HepG2 (cell line): ENCODE data around the gene HSPA14. TPM values are rescaled to one million over a fixed set of nuclear protein-coding genes. Genes with fewer than 3 reads are reported as not detected.
A peak's percentile ranks its signal among the peaks of the same experiment; 100 is the strongest.

ENCODE experiments used
- CBX1 ChIP-seq: IDR thresholded peaks from one replicate; pipeline ENCODE4 v1.6.1; 2016; ENCODE audit warnings: antibody characterized with exemption, low read depth
- EED ChIP-seq: sonication (generic); formaldehyde crosslinking; IDR thresholded peaks from 2 replicates; pipeline ENCODE4 v1.5.0; 2020; ENCODE audit warnings: mild to moderate bottlenecking, missing genetic modification reagents
- ELF3 ChIP-seq: IDR thresholded peaks from 2 replicates; pipeline ENCODE4 v1.6.1; 2016; ENCODE audit warnings: missing genetic modification reagents, missing compliant biosample characterization
- FOSL1 ChIP-seq: sonication (generic); formaldehyde crosslinking; IDR thresholded peaks from 2 replicates; pipeline ENCODE4 v1.9.0; 2021; ENCODE audit warnings: missing genetic modification reagents, borderline replicate concordance
- FOXK1 ChIP-seq: sonication (generic); formaldehyde crosslinking; IDR thresholded peaks from 2 replicates; pipeline ENCODE4 v1.4.0; 2020; ENCODE audit warnings: low read depth, missing genetic modification reagents, borderline replicate concordance
- KAT7 ChIP-seq: IDR thresholded peaks from 2 replicates; pipeline ENCODE4 v1.6.1; 2018; ENCODE audit warnings: borderline replicate concordance, missing compliant biosample characterization
- KDM1A ChIP-seq: IDR thresholded peaks from 2 replicates; pipeline ENCODE4 v1.6.1; 2016; ENCODE audit warnings: missing compliant biosample characterization
- KLF12 ChIP-seq: sonication (generic); formaldehyde crosslinking; IDR thresholded peaks from 2 replicates; pipeline ENCODE4 v1.4.0; 2020; ENCODE audit warnings: missing genetic modification reagents, borderline replicate concordance
- MBNL3 ChIP-seq: fragments of 250-450 bp; sonication (Bioruptor Pico); conservative IDR thresholded peaks from 2 replicates; pipeline ENCODE4 v1.8.0; 2022; ENCODE audit warnings: mild to moderate bottlenecking, inconsistent platforms
- MED1 ChIP-seq: sonication (generic); formaldehyde crosslinking; IDR thresholded peaks from 2 replicates; pipeline ENCODE4 v1.4.0; 2020; ENCODE audit warnings: missing genetic modification reagents
- PHF5A ChIP-seq: IDR thresholded peaks from one replicate; pipeline ENCODE4 v1.6.1; 2018; ENCODE audit warnings: low read depth, missing genetic modification reagents; ENCODE audit not compliant: unreplicated experiment
- POGZ ChIP-seq: sonication (generic); formaldehyde crosslinking; IDR thresholded peaks from 2 replicates; pipeline ENCODE4 v1.4.0; 2020; ENCODE audit warnings: mild to moderate bottlenecking, missing genetic modification reagents
- RARA ChIP-seq: IDR thresholded peaks from 2 replicates; pipeline ENCODE4 v1.6.1; 2016; ENCODE audit warnings: missing genetic modification reagents, missing compliant biosample characterization
- RBAK ChIP-seq: sonication (generic); formaldehyde crosslinking; IDR thresholded peaks from 2 replicates; pipeline ENCODE4 v1.5.1; 2020; ENCODE audit warnings: mild to moderate bottlenecking, missing genetic modification reagents
- SP140L ChIP-seq: sonication (generic); formaldehyde crosslinking; IDR thresholded peaks from 2 replicates; pipeline ENCODE4 v1.4.0; 2020; ENCODE audit warnings: missing genetic modification reagents, borderline replicate concordance
- TP53 ChIP-seq: sonication (generic); formaldehyde crosslinking; conservative IDR thresholded peaks from 2 replicates; pipeline ENCODE4 v1.4.0; 2020; ENCODE audit warnings: missing genetic modification reagents
- ZBTB1 ChIP-seq: sonication (generic); formaldehyde crosslinking; IDR thresholded peaks from 2 replicates; pipeline ENCODE4 v1.4.0; 2020; ENCODE audit warnings: missing genetic modification reagents, borderline replicate concordance
- ZC3H4 ChIP-seq: sonication (generic); formaldehyde crosslinking; IDR thresholded peaks from 2 replicates; pipeline ENCODE4 v1.4.0; 2020; ENCODE audit warnings: missing genetic modification reagents, borderline replicate concordance
- ZKSCAN1 ChIP-seq: fragments of 150-350 bp; IDR thresholded peaks from 2 replicates; pipeline ENCODE4 v1.6.1; 2014; ENCODE audit warnings: low read length
- ZNF230 ChIP-seq: sonication (generic); formaldehyde crosslinking; IDR thresholded peaks from 2 replicates; pipeline ENCODE4 v1.4.0; 2020; ENCODE audit warnings: mild to moderate bottlenecking, missing genetic modification reagents
- ZNF558 ChIP-seq: sonication (generic); formaldehyde crosslinking; IDR thresholded peaks from 2 replicates; pipeline ENCODE4 v1.9.0; 2022; ENCODE audit warnings: mild to moderate bottlenecking, missing genetic modification reagents, borderline replicate concordance
- ZNF816 ChIP-seq: sonication (generic); formaldehyde crosslinking; IDR thresholded peaks from 2 replicates; pipeline ENCODE4 v1.8.0; 2022; ENCODE audit warnings: missing genetic modification reagents, mild to moderate bottlenecking, borderline replicate concordance
- ZZZ3 ChIP-seq: sonication (generic); formaldehyde crosslinking; IDR thresholded peaks from 2 replicates; pipeline ENCODE4 v1.4.0; 2020; ENCODE audit warnings: missing genetic modification reagents, mild to moderate bottlenecking, borderline replicate concordance
- polyA plus RNA-seq, 8 experiments: library from polyadenylated mRNA; depleted of rRNA in 3 of 8; stranded (reverse) in 7 of 8; unstranded in 1 of 8; fragments of >200 nt; fragmentation: Illumina TruSeq in 4 of 8; extraction: Trizol in 4 of 8; gene quantifications; 2 replicates each; pipeline versions ENCODE4 v1.2.1 to v1.2.3, GENCODE V29; 2011 to 2016; ENCODE audit warnings: low read depth in 4 of 8, missing spikeins in 1 of 8, mixed read lengths in 1 of 8; ENCODE audit not compliant: insufficient read depth in 1 of 8
- total RNA-seq, 5 experiments: library from RNA; depleted of rRNA; stranded (reverse); fragments of >200 nt; fragmentation: Illumina TruSeq; extraction: Trizol; gene quantifications; 2 replicates each; pipeline ENCODE4 v1.2.3, GENCODE V29; 2016; ENCODE audit warnings: low read depth in 1 of 5
- TF ChIP-seq, protein P1 (sequence below): sonication (generic); formaldehyde crosslinking; IDR thresholded peaks from 2 replicates; pipeline ENCODE4 v1.5.0; 2020; ENCODE audit warnings: missing genetic modification reagents, mild to moderate bottlenecking, borderline replicate concordance
- TF ChIP-seq, protein P2 (sequence below): sonication (generic); formaldehyde crosslinking; IDR thresholded peaks from 2 replicates; pipeline ENCODE4 v1.5.0; 2020; ENCODE audit warnings: mild to moderate bottlenecking, missing genetic modification reagents
- TF ChIP-seq, protein P3 (sequence below): sonication (generic); formaldehyde crosslinking; IDR thresholded peaks from 2 replicates; pipeline ENCODE4 v1.5.1; 2020; ENCODE audit warnings: mild to moderate bottlenecking, missing genetic modification reagents, borderline replicate concordance
- TF ChIP-seq, protein P4 (sequence below): sonication (generic); formaldehyde crosslinking; IDR thresholded peaks from 2 replicates; pipeline ENCODE4 v1.4.0; 2020; ENCODE audit warnings: missing genetic modification reagents

The HSPA14 gene
- total and polyA plus RNA-seq, 2 of the 13 experiments (the other 11 are each of a cell fraction or from before 2014, with no cell fraction given), result 10.7 to 29.8 TPM

DNA sequence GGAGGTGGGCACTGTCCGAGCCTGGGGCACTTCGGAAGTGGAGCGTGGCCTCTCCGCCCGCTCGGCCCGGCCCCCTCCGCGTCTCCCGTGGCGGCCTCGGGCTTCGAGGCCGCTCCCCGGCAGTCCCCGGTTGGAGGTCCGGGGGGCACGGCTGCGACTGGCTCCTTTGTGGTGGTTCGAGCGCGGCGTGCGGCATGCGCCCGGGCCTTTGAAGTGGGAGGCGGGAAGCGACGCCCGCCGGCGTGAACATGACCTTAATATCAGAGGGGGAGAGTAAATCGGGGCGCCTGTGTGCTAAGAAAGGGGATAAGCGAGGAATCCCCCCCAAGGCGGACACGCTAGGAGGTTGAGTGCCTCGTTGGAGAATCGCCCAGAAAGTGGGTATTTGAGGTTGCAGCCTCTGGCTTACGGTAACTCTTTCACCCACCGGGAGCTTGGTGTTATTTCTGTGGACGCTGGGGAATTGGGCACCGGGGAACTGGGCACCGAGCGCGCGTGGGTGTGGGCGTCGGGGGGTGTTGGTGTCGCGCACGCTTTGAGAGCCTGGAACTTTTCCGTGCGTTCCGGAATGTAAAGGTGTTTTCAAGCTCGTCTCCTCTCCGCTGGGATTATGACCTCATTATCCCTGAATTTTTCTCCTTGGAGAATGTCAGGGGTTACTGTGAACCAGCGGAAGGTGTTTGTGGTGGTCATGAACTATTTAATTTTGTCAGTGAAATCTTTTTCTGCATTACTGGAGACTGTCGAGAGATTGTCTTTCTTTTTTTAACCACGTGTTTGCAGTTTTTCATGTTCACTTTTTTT, 41.2 kb downstream of the HSPA14 start (continued):
- TF ChIP-seq, protein P1, sequence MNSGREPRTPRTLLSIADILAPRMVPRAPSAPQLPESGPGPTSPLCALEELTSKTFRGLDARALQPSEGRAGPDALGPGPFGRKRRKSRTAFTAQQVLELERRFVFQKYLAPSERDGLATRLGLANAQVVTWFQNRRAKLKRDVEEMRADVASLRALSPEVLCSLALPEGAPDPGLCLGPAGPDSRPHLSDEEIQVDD (CRISPR knock-in tag), result no peak
- TF ChIP-seq FOSL1 (CRISPR knock-in tag), result no peak
- TF ChIP-seq PHF5A (CRISPR knock-in tag), result no peak
- TF ChIP-seq RBAK (CRISPR knock-in tag), result no peak
- no peak for TF ChIP-seq MBNL3
- TF ChIP-seq KAT7 (CRISPR knock-in tag), result peak; percentile 16; the same call in 1 of the 2 replicates
- no peak for TF ChIP-seq CBX1
- TF ChIP-seq MED1 (CRISPR knock-in tag), result no peak
- TF ChIP-seq, protein P2, sequence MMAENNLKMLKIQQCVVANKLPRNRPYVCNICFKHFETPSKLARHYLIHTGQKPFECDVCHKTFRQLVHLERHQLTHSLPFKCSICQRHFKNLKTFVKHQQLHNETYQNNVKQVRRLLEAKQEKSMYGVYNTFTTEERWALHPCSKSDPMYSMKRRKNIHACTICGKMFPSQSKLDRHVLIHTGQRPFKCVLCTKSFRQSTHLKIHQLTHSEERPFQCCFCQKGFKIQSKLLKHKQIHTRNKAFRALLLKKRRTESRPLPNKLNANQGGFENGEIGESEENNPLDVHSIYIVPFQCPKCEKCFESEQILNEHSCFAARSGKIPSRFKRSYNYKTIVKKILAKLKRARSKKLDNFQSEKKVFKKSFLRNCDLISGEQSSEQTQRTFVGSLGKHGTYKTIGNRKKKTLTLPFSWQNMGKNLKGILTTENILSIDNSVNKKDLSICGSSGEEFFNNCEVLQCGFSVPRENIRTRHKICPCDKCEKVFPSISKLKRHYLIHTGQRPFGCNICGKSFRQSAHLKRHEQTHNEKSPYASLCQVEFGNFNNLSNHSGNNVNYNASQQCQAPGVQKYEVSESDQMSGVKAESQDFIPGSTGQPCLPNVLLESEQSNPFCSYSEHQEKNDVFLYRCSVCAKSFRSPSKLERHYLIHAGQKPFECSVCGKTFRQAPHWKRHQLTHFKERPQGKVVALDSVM (CRISPR knock-in tag), result no peak
- TF ChIP-seq ZKSCAN1, result no peak
- TF ChIP-seq ZNF816 (CRISPR knock-in tag), result 0 out of 2 replicates have a peak, but pooled peaks have one; percentile 36
- TF ChIP-seq, protein P3, sequence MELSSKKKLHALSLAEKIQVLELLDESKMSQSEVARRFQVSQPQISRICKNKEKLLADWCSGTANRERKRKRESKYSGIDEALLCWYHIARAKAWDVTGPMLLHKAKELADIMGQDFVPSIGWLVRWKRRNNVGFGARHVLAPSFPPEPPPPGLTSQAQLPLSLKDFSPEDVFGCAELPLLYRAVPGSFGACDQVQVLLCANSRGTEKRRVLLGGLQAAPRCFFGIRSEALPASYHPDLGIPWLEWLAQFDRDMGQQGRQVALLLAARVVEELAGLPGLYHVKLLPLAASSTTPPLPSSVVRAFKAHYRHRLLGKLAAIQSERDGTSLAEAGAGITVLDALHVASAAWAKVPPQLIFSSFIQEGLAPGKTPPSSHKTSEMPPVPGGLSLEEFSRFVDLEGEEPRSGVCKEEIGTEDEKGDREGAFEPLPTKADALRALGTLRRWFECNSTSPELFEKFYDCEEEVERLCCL (CRISPR knock-in tag), result no peak
- TF ChIP-seq FOXK1 (CRISPR knock-in tag), result no peak
- TF ChIP-seq ZC3H4 (CRISPR knock-in tag), result no peak
- no peak for TF ChIP-seq ELF3 (CRISPR knock-in tag)
- TF ChIP-seq, protein P4, sequence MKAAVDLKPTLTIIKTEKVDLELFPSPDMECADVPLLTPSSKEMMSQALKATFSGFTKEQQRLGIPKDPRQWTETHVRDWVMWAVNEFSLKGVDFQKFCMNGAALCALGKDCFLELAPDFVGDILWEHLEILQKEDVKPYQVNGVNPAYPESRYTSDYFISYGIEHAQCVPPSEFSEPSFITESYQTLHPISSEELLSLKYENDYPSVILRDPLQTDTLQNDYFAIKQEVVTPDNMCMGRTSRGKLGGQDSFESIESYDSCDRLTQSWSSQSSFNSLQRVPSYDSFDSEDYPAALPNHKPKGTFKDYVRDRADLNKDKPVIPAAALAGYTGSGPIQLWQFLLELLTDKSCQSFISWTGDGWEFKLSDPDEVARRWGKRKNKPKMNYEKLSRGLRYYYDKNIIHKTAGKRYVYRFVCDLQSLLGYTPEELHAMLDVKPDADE (CRISPR knock-in tag), result no peak
- TF ChIP-seq KLF12 (CRISPR knock-in tag), result no peak
- no peak for TF ChIP-seq RARA (CRISPR knock-in tag)
- TF ChIP-seq ZBTB1 (CRISPR knock-in tag), result no peak
- TF ChIP-seq ZNF230, result no peak
- TF ChIP-seq POGZ (CRISPR knock-in tag), result no peak
- no peak for TF ChIP-seq ZNF558 (CRISPR knock-in tag)
- TF ChIP-seq KDM1A (CRISPR knock-in tag), result no peak
- TF ChIP-seq ZZZ3 (CRISPR knock-in tag), result no peak
- no peak for TF ChIP-seq SP140L (CRISPR knock-in tag)
- no peak for TF ChIP-seq TP53 (CRISPR knock-in tag)
- TF ChIP-seq EED (CRISPR knock-in tag), result 0 out of 2 replicates have a peak, but pooled peaks have one; percentile 42
